ENCODE measurements around the gene C6orf120.

C6orf120 gene

GRCh38 chr6:169745405-169745804 is 43.5 kb downstream of the C6orf120 start:
- no peak for TF ChIP-seq JUND (IDR thresholded peaks at IDR 0.05; ENCODE audit: low read depth)
- no peak for DNase-seq (ENCODE audit: low read depth in 1 of 2, low spot score in 1 of 2)
- in situ Hi-C loops (cut with HindIII; ENCODE audit: low pct_unique_long_range_greater_than_20kb, low sequenced_read_pairs), result no loop called here

DNA sequence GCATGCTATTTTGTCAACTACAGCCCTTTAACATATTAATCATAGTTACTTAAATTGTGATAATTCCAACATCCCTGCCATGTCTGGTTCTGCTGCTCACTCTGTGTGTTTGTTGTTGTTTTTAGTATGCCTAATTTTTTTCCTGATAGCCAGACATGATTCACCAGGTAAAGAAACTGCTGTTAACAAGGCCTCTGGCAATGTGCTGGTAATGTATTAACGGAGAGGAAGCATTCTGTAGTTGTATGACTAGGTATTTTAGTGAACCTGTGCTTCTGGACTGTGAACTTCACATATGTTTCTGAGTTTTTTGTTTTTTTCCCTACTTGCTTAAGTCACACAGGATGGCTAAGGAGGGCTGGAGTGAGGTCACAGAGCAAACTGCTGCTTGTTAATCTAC is 44.6 kb downstream of the C6orf120 start:
- DNase-seq (ENCODE audit: low read depth in 1 of 2, low spot score in 1 of 2), result no peak
- no peak for TF ChIP-seq JUND (IDR thresholded peaks at IDR 0.05; ENCODE audit: low read depth)
- in situ Hi-C loops (cut with HindIII; ENCODE audit: low pct_unique_long_range_greater_than_20kb, low sequenced_read_pairs), result no loop called here

GRCh38 chr6:169751242-169752073 is 49.5 kb downstream of the C6orf120 start, which contains the start of the genes DYNLT2 and ERMARD:
DYNLT2 (minus strand) TSS chr6:169751572; CDS start chr6:169751458, 114 bp downstream.
ERMARD (plus strand) TSS chr6:169751622; CDS start chr6:169751658, 36 bp downstream.
- in situ Hi-C loops (cut with HindIII; ENCODE audit: low pct_unique_long_range_greater_than_20kb, low sequenced_read_pairs), result no loop called here
- no peak for TF ChIP-seq JUND (IDR thresholded peaks at IDR 0.05; ENCODE audit: low read depth)
- DNase-seq (ENCODE audit: low read depth in 1 of 2, low spot score in 1 of 2), result peak; percentile 64 to 91

DNA sequence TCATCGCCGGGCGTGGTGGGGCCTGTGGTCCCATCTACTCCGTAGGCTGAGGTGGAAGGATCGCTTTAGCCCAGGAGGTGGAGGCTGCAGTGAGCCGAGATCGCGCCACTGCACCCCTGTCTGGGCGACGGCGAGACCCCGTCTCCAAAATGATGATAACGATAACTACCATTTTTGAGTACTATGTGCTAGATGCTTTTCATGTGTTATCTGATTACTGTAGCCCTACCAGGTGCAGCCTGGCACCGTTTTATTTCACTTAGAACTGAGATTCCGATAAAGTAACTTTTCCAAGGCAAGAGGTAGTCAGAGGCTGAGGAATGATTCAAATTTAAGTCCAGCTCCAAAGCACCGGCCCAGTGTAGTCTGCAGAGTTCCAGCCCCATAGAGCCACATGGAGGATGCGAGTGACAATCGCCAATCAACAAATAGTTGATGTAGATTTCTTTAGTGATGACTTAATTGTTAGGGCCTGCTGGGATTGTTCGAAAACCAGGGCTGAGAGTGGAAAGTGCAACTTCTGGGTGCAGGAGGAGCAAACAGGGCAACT is 50.2 kb downstream of the C6orf120 start:
- TF ChIP-seq JUND (IDR thresholded peaks at IDR 0.05; ENCODE audit: low read depth), result no peak
- no peak for DNase-seq (ENCODE audit: low read depth in 1 of 2, low spot score in 1 of 2)
- in situ Hi-C loops (cut with HindIII; ENCODE audit: low pct_unique_long_range_greater_than_20kb, low sequenced_read_pairs), result no loop called here
